ENCODE data around the gene SSTR5. TPM values are rescaled to one million over a fixed set of nuclear protein-coding genes. Genes with fewer than 3 reads are reported as not detected.

The SSTR5 gene
- total RNA-seq, 1 donor from 2014 or later: 0.43 TPM

GRCh38 chr16:1036726-1037393 lies 35.7 kb upstream of the SSTR5 start:
- Mint-ChIP-seq H3K9me3 (peaks cover 1% of the 10 kb centered on the region), H3K27ac (no peak overlapping the region), H3K36me3 (no peaks in the 10 kb centered on the region), H3K4me1 (ENCODE audit: unreplicated experiment) (no peaks in the 10 kb centered on the region), H3K4me3 (no peak overlapping the region), H3K27me3 (no peaks in the 10 kb centered on the region)
- no peak for DNase-seq (ENCODE audit: extremely low spot score, unreplicated experiment)
- no peak for TF ChIP-seq CTCF (conservative IDR thresholded peaks at IDR 0.05)

GRCh38 chr16:1037394-1038257 lies 34.9 kb upstream of the SSTR5 start:
- no peak overlapping the region for H3K4me3 Mint-ChIP-seq
- peaks cover 7% of the 10 kb centered on the region for H3K4me1 Mint-ChIP-seq (ENCODE audit: unreplicated experiment)
- no peak overlapping the region for H3K27ac Mint-ChIP-seq

GRCh38 chr16:1038932-1039331 lies 33.6 kb upstream of the SSTR5 start:
- Mint-ChIP-seq H3K9me3 (peaks cover 8% of the 10 kb centered on the region), H3K36me3 (no peaks in the 10 kb centered on the region), H3K27ac (no peak overlapping the region), H3K4me3 (no peak overlapping the region), H3K27me3 (no peaks in the 10 kb centered on the region), H3K4me1 (ENCODE audit: unreplicated experiment) (peaks cover 7% of the 10 kb centered on the region)
- no peak for DNase-seq (ENCODE audit: extremely low spot score, unreplicated experiment)
- TF ChIP-seq CTCF (conservative IDR thresholded peaks at IDR 0.05): no peak

More at GRCh38 chr16:1037394-1038257, 34.9 kb upstream of the SSTR5 start:
- no peak for DNase-seq (ENCODE audit: extremely low spot score, unreplicated experiment)
- Mint-ChIP-seq H3K9me3 (peaks cover 8% of the 10 kb centered on the region), H3K36me3 (no peaks in the 10 kb centered on the region), H3K27me3 (no peaks in the 10 kb centered on the region)
- no peak for TF ChIP-seq CTCF (conservative IDR thresholded peaks at IDR 0.05)

- no peak overlapping the region for H3K4me3 Mint-ChIP-seq
- no peak overlapping the region for H3K27ac Mint-ChIP-seq
- TF ChIP-seq CTCF (conservative IDR thresholded peaks at IDR 0.05): no peak
- no peaks in the 10 kb centered on the region for H3K36me3 Mint-ChIP-seq
- DNase-seq (ENCODE audit: extremely low spot score, unreplicated experiment): no peak
- no peaks in the 10 kb centered on the region for H3K27me3 Mint-ChIP-seq
- peaks cover 8% of the 10 kb centered on the region for H3K9me3 Mint-ChIP-seq
- peaks cover 7% of the 10 kb centered on the region for H3K4me1 Mint-ChIP-seq (ENCODE audit: unreplicated experiment)
Observed at GRCh38 chr16:1039762-1040161, 32.8 kb upstream of the SSTR5 start.

GRCh38 chr16:1040346-1040745 lies 32.2 kb upstream of the SSTR5 start:
- Mint-ChIP-seq H3K4me1 (ENCODE audit: unreplicated experiment) (peaks cover 7% of the 10 kb centered on the region), H3K4me3 (no peak overlapping the region), H3K27me3 (no peaks in the 10 kb centered on the region), H3K36me3 (no peaks in the 10 kb centered on the region), H3K9me3 (peaks cover 8% of the 10 kb centered on the region), H3K27ac (no peak overlapping the region)
- TF ChIP-seq CTCF (conservative IDR thresholded peaks at IDR 0.05): no peak
- DNase-seq (ENCODE audit: extremely low spot score, unreplicated experiment): no peak

All from type B pancreatic cell (in vitro differentiated cells).